Gastroesophageal sphincter (tissue), 4 donors: ENCODE results near the gene CPNE9. TPM values are rescaled to one million over a fixed set of nuclear protein-coding genes. Genes with fewer than 3 reads are reported as not detected.
A peak's percentile ranks its signal among the peaks of the same experiment; 100 is the strongest.

Source experiments
- ATAC-seq: fragments of 150-250 bp; one replicate; pipeline ENCODE4 v1.9.1; 2016; ENCODE audit warnings: mild to moderate bottlenecking, moderate library complexity
- H3K27ac ChIP-seq, 4 donors: fragments of 200-600 bp; sonication (generic) in 3 of 4; 1 replicate in 3 of 4; 2 replicates in 1 of 4; pipeline ENCODE4 v1.5.1; 2016 to 2019
- H3K27me3 ChIP-seq: fragments of 200-600 bp; sonication (generic); one replicate; pipeline ENCODE4 v1.5.1; 2019
- H3K36me3 ChIP-seq, 2 donors: fragments of 200-600 bp; sonication (generic); one replicate each; pipeline ENCODE4 v1.5.1; 2019; ENCODE audit warnings: control low read depth in 1 of 2
- H3K4me1 ChIP-seq, 3 donors: fragments of 200-600 bp; sonication (generic); 1 replicate in 2 of 3; 2 replicates in 1 of 3; pipeline ENCODE4 v1.5.1; 2016 to 2019; ENCODE audit warnings: control low read depth in 2 of 3
- H3K4me3 ChIP-seq, 2 donors: fragments of 200-600 bp; sonication (generic); one replicate each; pipeline ENCODE4 v1.5.1; 2019; ENCODE audit warnings: mild to moderate bottlenecking in 1 of 2, moderate library complexity in 1 of 2
- H3K9me3 ChIP-seq, 3 donors: fragments of 200-600 bp; sonication (generic); one replicate each; pipeline ENCODE4 v1.5.1; 2017 to 2019; ENCODE audit warnings: control low read depth in 2 of 3
- CTCF ChIP-seq, 4 experiments: fragments of 200-600 bp in 2 of 4; fragments of 450-650 bp in 2 of 4; sonication (generic) in 1 of 4; IDR thresholded peaks; one replicate each; pipeline ENCODE4 v1.5.1; 2017 to 2019; ENCODE audit warnings: antibody characterized with exemption in 4 of 4, mild to moderate bottlenecking in 2 of 4, moderate library complexity in 2 of 4
- EP300 ChIP-seq: sonication (generic); formaldehyde crosslinking; IDR thresholded peaks from one replicate; pipeline ENCODE4 v1.6.1; 2017; ENCODE audit warnings: antibody characterized with exemption, mild to moderate bottlenecking
- POLR2A ChIP-seq, 2 donors: fragments of 450-650 bp; IDR thresholded peaks; one replicate each; pipeline ENCODE4 v1.6.1; 2017; ENCODE audit warnings: antibody characterized with exemption in 2 of 2, mild to moderate bottlenecking in 2 of 2, moderate library complexity in 1 of 2
- POLR2AphosphoS5 ChIP-seq: sonication (generic); formaldehyde crosslinking; IDR thresholded peaks from one replicate; pipeline ENCODE4 v1.6.1; 2017; ENCODE audit warnings: antibody characterized with exemption
- WGBS, 2 donors: methylation state at CpG; one replicate each; pipeline ENCODE4 v1.1.5; 2018; ENCODE audit warnings: low coverage in 1 of 2; 5-methylcytosine and 5-hydroxymethylcytosine counted together
- total RNA-seq, 4 donors: library from RNA; depleted of rRNA; stranded (reverse); fragments of >200 nt; gene quantifications; one replicate each; pipeline ENCODE4 v1.1.0, GENCODE V29; 2016

CPNE9 gene
- total RNA-seq, 4 donors from 2014 or later, result 1.1 TPM; not detected in 3

GRCh38 chr3:9776896-9777693, 73.5 kb downstream of the CPNE9 start:
- H3K4me3 ChIP-seq, result no peak overlapping the region
- ATAC-seq, result no peak
- TF ChIP-seq EP300 (no peak), CTCF (IDR thresholded peaks at IDR 0.05) (no peak), POLR2AphosphoS5 (no peak), POLR2A (IDR thresholded peaks at IDR 0.05) (no peak)
- H3K4me1 ChIP-seq, result peaks cover 0 to 15% (median 0%) of the 10 kb centered on the region in 3 donors
- H3K36me3 ChIP-seq, result peaks cover 0 to 32% of the 10 kb centered on the region in 2 donors
- H3K27ac ChIP-seq, result no peak overlapping the region
- peaks cover 0 to 1% (median 0%) of the 10 kb centered on the region in 3 donors for H3K9me3 ChIP-seq
- H3K27me3 ChIP-seq, result no peaks in the 10 kb centered on the region
- WGBS, 2 donors, result 65 to 91% methylated on average over 5 of the region's 5 CpGs

DNA sequence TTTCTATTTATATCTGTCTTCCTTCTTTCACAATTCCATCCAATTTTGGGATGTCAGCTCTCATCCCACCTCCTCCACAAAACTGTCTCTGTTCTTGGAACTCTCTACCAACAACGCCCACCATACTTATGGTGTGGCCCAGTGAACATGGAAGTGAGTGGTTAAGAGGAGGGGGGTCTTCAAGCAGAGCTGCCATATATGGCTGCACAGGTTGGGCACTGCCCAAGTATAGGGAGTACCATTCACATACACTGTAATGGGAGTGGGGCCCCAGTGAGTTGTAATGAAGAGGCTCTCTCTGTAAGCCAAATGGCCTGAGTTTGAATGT, 74.0 kb downstream of the CPNE9 start:
- no peak overlapping the region for H3K4me3 ChIP-seq
- TF ChIP-seq POLR2A (IDR thresholded peaks at IDR 0.05) (no peak), POLR2AphosphoS5 (no peak), CTCF (IDR thresholded peaks at IDR 0.05) (no peak), EP300 (no peak)
- no CpG with 5 or more reads among the region's 1 CpG for WGBS, 2 donors
- no peak overlapping the region for H3K27ac ChIP-seq
- H3K36me3 ChIP-seq, result peaks cover 0 to 38% of the 10 kb centered on the region in 2 donors
- peaks cover 0 to 15% (median 0%) of the 10 kb centered on the region in 3 donors for H3K4me1 ChIP-seq
- no peak for ATAC-seq
- peaks cover 0 to 1% (median 0%) of the 10 kb centered on the region in 3 donors for H3K9me3 ChIP-seq
- H3K27me3 ChIP-seq, result no peaks in the 10 kb centered on the region

DNA sequence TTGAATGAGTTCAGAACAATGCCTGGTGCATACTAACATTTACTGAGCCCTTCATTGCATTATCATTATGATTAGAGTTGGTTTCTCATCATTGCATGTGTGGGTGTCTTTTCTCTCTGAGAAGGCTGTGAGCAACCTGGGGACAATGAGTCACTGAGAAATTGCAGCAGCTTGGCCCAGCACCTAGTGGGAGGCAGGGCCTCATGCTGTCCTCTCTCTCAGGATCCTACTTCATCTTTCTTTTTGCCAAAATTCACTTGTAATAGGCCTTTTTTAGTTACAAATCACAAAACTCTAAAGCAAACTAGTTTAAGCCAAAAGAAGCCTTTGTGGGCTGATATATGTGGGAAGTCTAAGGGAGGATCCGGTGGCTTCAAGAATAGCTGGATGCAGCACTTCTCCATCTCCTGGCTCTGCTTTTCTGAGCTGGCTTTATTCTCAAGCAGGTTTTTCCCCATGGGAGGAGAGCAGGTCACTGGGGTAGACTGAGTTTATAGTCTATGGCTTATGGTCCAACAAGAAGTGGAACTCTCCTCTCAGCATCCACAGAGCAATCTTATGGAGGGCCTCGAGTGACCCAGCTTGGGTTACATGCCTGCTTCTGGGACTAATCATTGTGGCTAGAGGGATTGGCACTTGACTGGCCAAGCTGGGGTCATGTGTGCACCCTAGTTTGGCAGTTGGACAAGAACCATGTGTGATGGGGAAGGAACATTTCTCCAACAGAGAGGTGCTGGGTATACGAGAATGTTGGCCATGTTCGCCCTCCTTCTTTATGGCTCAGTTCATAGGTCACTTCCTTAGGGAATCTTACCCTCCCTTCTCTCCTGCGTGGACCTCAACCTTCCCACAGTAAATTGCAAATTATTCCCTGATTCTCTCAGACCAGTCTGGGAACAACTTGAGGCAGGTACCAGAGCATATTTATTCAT, 74.8 kb downstream of the CPNE9 start:
- Histone ChIP-seq H3K27ac (peak overlapping the region in 1 of 4 donors; percentile 25), H3K4me1 (peaks cover 0 to 15% (median 0%) of the 10 kb centered on the region in 3 donors), H3K36me3 (peaks cover 0 to 45% of the 10 kb centered on the region in 2 donors), H3K4me3 (no peak overlapping the region), H3K9me3 (peaks cover 0 to 1% (median 0%) of the 10 kb centered on the region in 3 donors), H3K27me3 (no peaks in the 10 kb centered on the region)
- no peak for TF ChIP-seq CTCF (IDR thresholded peaks at IDR 0.05)
- no peak for TF ChIP-seq POLR2A (IDR thresholded peaks at IDR 0.05)
- no peak for TF ChIP-seq EP300
- TF ChIP-seq POLR2AphosphoS5, result no peak
- WGBS, 2 donors, result 75 to 76% methylated on average over 1 to 3 of the region's 5 CpGs
- ATAC-seq, result peak; percentile 72

DNA sequence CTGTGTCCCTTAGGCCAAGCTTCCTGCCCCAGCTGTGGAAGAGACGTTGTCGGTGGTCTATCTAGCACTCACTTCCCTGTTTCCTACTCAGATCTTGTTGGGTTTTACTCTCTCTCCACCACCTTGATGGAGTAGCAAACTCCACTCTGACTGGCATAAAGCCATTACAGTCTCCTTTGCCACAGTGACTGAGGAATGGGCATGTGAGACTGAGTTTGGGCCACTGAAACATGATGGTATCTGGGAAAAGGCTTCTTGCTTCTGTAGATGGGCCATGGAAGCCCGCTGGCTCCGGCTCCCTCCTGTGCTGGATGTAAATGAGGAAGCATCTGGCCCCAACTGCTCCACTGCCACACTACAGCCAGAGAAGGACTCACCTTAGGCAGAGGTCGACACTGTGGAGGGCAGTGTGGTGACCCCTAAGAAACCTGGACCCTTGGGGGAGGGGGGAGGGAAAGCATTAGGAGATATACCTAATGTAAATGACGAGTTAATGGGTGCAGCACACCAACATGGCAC, 75.5 kb downstream of the CPNE9 start:
- ATAC-seq, result no peak
- Histone ChIP-seq H3K4me3 (no peak overlapping the region), H3K27me3 (no peaks in the 10 kb centered on the region), H3K4me1 (peaks cover 0 to 15% (median 0%) of the 10 kb centered on the region in 3 donors), H3K9me3 (peaks cover 0 to 1% (median 0%) of the 10 kb centered on the region in 3 donors), H3K36me3 (peaks cover 0 to 52% of the 10 kb centered on the region in 2 donors), H3K27ac (peak overlapping the region in 1 of 4 donors; percentile 25)
- TF ChIP-seq CTCF (IDR thresholded peaks at IDR 0.05) (no peak), EP300 (no peak), POLR2A (IDR thresholded peaks at IDR 0.05) (no peak), POLR2AphosphoS5 (no peak)
- 73 to 79% methylated on average over 3 of the region's 6 CpGs for WGBS, 2 donors

Other genes starting within 250 kb of the CPNE9 start
- gene LHFPL4, start 150.0 kb upstream of the CPNE9 start, total RNA-seq, result under 1 TPM in 2 of 4 donors, not detected in 2; 0.04 to 0.13 TPM
- gene MTMR14, start 54.3 kb upstream of the CPNE9 start, total RNA-seq, result 10 to 100 TPM; 17.3 to 25.3 (median 24.2) TPM
- gene BRPF1, start 27.9 kb downstream of the CPNE9 start, total RNA-seq, result 10 to 100 TPM; 18.0 to 25.4 (median 21.6) TPM
- gene OGG1, start 46.1 kb downstream of the CPNE9 start, total RNA-seq, result 10 to 100 TPM; 22.1 to 33.8 (median 25.9) TPM
- gene CAMK1, start 66.1 kb downstream of the CPNE9 start, total RNA-seq, result 10 to 100 TPM; 54.5 to 81.3 (median 69.7) TPM
- 10 to 100 TPM; 54.6 to 82.2 (median 66.0) TPM for gene TADA3, start 88.6 kb downstream of the CPNE9 start, total RNA-seq
- gene ARPC4, start 89.2 kb downstream of the CPNE9 start, total RNA-seq, result 100 to 1,000 TPM; 157 to 203 (median 171) TPM
- gene TTLL3, start 106.4 kb downstream of the CPNE9 start, total RNA-seq, result 10 to 100 TPM in 3 of 4 donors, 1 to 10 TPM in 1; 6.2 to 71.3 (median 29.5) TPM
- 10 to 100 TPM; 23.7 to 43.1 (median 32.6) TPM for gene RPUSD3, start 140.2 kb downstream of the CPNE9 start, total RNA-seq
- 10 to 100 TPM in 1 of 4 donors, 1 to 10 TPM in 1, under 1 TPM in 1, not detected in 1; 0.35 to 12.4 (median 1.6) TPM for gene CIDEC, start 176.4 kb downstream of the CPNE9 start, total RNA-seq
- gene JAGN1, start 186.8 kb downstream of the CPNE9 start, total RNA-seq, result 10 to 100 TPM; 23.4 to 39.3 (median 31.7) TPM
- under 1 TPM; 0.47 to 0.85 (median 0.79) TPM for gene IL17RE, start 199.0 kb downstream of the CPNE9 start, total RNA-seq
- gene IL17RC, start 213.3 kb downstream of the CPNE9 start, total RNA-seq, result 10 to 100 TPM; 31.0 to 64.0 (median 52.8) TPM
- 10 to 100 TPM; 54.3 to 80.0 (median 64.6) TPM for gene CRELD1, start 230.0 kb downstream of the CPNE9 start, total RNA-seq
- 1 to 10 TPM; 1.3 to 3.6 (median 2.7) TPM for gene PRRT3, start 248.6 kb downstream of the CPNE9 start, total RNA-seq